IMR-90 (cell line): ENCODE results near the gene ACOD1.

Source experiments
- BHLHE40 ChIP-seq: fragments of 150-350 bp; IDR thresholded peaks from 2 replicates; pipeline ENCODE4 v1.6.1; 2016; ENCODE audit warnings: mild to moderate bottlenecking, low read depth, low read length
- CEBPB ChIP-seq: IDR thresholded peaks from 2 replicates; pipeline ENCODE4 v1.6.1; 2012; ENCODE audit warnings: low read depth, low read length, improper control_type of control experiment
- CHD1 ChIP-seq: IDR thresholded peaks from 2 replicates; pipeline ENCODE4 v1.6.1; 2012; ENCODE audit warnings: low read depth, low read length, improper control_type of control experiment
- FOS ChIP-seq: fragments of 150-350 bp; IDR thresholded peaks from 2 replicates; pipeline ENCODE4 v1.6.1; 2016; ENCODE audit warnings: low read depth, low read length
- MAZ ChIP-seq: IDR thresholded peaks from 2 replicates; pipeline ENCODE4 v1.6.1; 2012; ENCODE audit warnings: low read depth, mild to moderate bottlenecking, low read length, improper control_type of control experiment, moderate library complexity, borderline replicate concordance
- MXI1 ChIP-seq: IDR thresholded peaks from 2 replicates; pipeline ENCODE4 v1.6.1; 2012; ENCODE audit warnings: low read depth, mild to moderate bottlenecking, low read length, moderate library complexity, borderline replicate concordance
- POLR2A ChIP-seq: IDR thresholded peaks from 2 replicates; pipeline ENCODE4 v1.6.1; 2012; ENCODE audit warnings: mild to moderate bottlenecking, low read depth, low read length
- RAD21 ChIP-seq: IDR thresholded peaks from 2 replicates; pipeline ENCODE4 v1.6.1; 2012; ENCODE audit warnings: low read length, improper control_type of control experiment
- RFX5 ChIP-seq: IDR thresholded peaks from 2 replicates; pipeline ENCODE4 v1.8.0; 2012; ENCODE audit warnings: low read depth, mild to moderate bottlenecking, low read length, moderate library complexity
- TF ChIP-seq, protein P1 (sequence below): conservative IDR thresholded peaks from 2 replicates; pipeline ENCODE4 v1.5.1; 2012; ENCODE audit warnings: mild to moderate bottlenecking, low read depth, low read length, improper control_type of control experiment
- TF ChIP-seq, protein P2 (sequence below): fragments of 150-350 bp; IDR thresholded peaks from 2 replicates; pipeline ENCODE4 v1.6.1; 2016; ENCODE audit warnings: low read depth, mild to moderate bottlenecking, low read length, moderate library complexity, borderline replicate concordance

DNA sequence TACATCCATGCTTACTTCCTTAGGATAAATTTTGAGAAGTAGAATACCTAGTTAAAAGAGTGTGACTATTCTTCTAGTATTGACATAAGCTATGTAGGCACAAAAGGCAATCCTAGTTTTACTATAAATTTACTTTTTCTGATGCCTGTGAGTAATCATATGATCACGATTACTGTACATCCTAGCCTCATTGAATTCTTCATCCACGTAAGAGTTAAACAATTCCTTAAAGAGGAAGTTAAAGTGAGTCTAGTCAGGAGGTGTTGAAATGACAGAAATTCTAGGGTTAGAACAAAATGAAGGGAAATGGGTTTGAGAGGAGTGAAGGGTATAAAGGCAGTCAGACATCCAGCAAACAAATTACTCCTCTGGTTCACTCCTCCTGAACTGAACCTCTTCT lies at the start of gene ACOD1:
- TF ChIP-seq FOS = no peak
- no peak for TF ChIP-seq POLR2A
- TF ChIP-seq MXI1 = no peak
- TF ChIP-seq, protein P1, sequence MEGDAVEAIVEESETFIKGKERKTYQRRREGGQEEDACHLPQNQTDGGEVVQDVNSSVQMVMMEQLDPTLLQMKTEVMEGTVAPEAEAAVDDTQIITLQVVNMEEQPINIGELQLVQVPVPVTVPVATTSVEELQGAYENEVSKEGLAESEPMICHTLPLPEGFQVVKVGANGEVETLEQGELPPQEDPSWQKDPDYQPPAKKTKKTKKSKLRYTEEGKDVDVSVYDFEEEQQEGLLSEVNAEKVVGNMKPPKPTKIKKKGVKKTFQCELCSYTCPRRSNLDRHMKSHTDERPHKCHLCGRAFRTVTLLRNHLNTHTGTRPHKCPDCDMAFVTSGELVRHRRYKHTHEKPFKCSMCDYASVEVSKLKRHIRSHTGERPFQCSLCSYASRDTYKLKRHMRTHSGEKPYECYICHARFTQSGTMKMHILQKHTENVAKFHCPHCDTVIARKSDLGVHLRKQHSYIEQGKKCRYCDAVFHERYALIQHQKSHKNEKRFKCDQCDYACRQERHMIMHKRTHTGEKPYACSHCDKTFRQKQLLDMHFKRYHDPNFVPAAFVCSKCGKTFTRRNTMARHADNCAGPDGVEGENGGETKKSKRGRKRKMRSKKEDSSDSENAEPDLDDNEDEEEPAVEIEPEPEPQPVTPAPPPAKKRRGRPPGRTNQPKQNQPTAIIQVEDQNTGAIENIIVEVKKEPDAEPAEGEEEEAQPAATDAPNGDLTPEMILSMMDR = no peak
- no peak for TF ChIP-seq CEBPB
- TF ChIP-seq CHD1 = no peak
- TF ChIP-seq RAD21 = no peak
- no peak for TF ChIP-seq MAZ
- TF ChIP-seq RFX5 = no peak
- TF ChIP-seq, protein P2, sequence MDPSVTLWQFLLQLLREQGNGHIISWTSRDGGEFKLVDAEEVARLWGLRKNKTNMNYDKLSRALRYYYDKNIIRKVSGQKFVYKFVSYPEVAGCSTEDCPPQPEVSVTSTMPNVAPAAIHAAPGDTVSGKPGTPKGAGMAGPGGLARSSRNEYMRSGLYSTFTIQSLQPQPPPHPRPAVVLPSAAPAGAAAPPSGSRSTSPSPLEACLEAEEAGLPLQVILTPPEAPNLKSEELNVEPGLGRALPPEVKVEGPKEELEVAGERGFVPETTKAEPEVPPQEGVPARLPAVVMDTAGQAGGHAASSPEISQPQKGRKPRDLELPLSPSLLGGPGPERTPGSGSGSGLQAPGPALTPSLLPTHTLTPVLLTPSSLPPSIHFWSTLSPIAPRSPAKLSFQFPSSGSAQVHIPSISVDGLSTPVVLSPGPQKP = no peak
- no peak for TF ChIP-seq BHLHE40
